Embryonic facial prominence (tissue), 1 donor: Measurements from ENCODE around the gene ZFHX3.

ENCODE experiments used
- DNase-seq: peaks from one replicate; pipeline ENCODE4 v3.0.0-alpha.2; 2016; ENCODE audit errors: extremely low spot score

The ZFHX3 gene

GRCh38 chr16:72977127-72977526 is 70.8 kb downstream of the ZFHX3 start:
- DNase-seq: no peak

- DNase-seq: no peak
Measured at GRCh38 chr16:72976438-72977064, 71.4 kb downstream of the ZFHX3 start.

GRCh38 chr16:72975809-72976437 is 72.0 kb downstream of the ZFHX3 start:
- DNase-seq: no peak

GRCh38 chr16:72974142-72974769 is 73.7 kb downstream of the ZFHX3 start:
- DNase-seq: no peak

GRCh38 chr16:72972878-72973571 is 74.9 kb downstream of the ZFHX3 start:
- no peak for DNase-seq

- DNase-seq: no peak
Measured at GRCh38 chr16:72971370-72971769, 76.6 kb downstream of the ZFHX3 start.

GRCh38 chr16:72970656-72971055 is 77.3 kb downstream of the ZFHX3 start:
- no peak for DNase-seq

GRCh38 chr16:72969812-72970211 is 78.1 kb downstream of the ZFHX3 start:
- no peak for DNase-seq

- no peak for DNase-seq
Measured at GRCh38 chr16:72969146-72969545, 78.8 kb downstream of the ZFHX3 start.

GRCh38 chr16:72967941-72968340 is 80.0 kb downstream of the ZFHX3 start:
- DNase-seq: no peak

- peak; percentile 21 for DNase-seq
Measured at GRCh38 chr16:72963533-72964315, 84.2 kb downstream of the ZFHX3 start.

GRCh38 chr16:72962347-72962746 is 85.6 kb downstream of the ZFHX3 start:
- DNase-seq: no peak

- DNase-seq: no peak
Measured at GRCh38 chr16:72961863-72962262, 86.1 kb downstream of the ZFHX3 start.

- no peak for DNase-seq
Measured at GRCh38 chr16:72961115-72961832, 86.7 kb downstream of the ZFHX3 start.

GRCh38 chr16:72960101-72960500 is 87.8 kb downstream of the ZFHX3 start:
- DNase-seq: no peak

GRCh38 chr16:72959301-72959996 is 88.5 kb downstream of the ZFHX3 start:
- no peak for DNase-seq

GRCh38 chr16:72958522-72959076 is 89.3 kb downstream of the ZFHX3 start:
- no peak for DNase-seq

- no peak for DNase-seq
Measured at GRCh38 chr16:72957303-72958277, 90.3 kb downstream of the ZFHX3 start.
